HepG2 (cell line): Measurements from ENCODE around the gene ARHGDIG. TPM values are rescaled to one million over a fixed set of nuclear protein-coding genes. Genes with fewer than 3 reads are reported as not detected.
A peak's percentile ranks its signal among the peaks of the same experiment; 100 is the strongest.

Experiments used
- ATF7-NPFF ChIP-seq: sonication (generic); formaldehyde crosslinking; IDR thresholded peaks from 2 replicates; pipeline ENCODE4 v1.8.1; 2023; ENCODE audit warnings: mild to moderate bottlenecking, low read depth, missing genetic modification reagents, moderate library complexity
- BCL3 ChIP-seq: sonication (generic); formaldehyde crosslinking; IDR thresholded peaks from 2 replicates; pipeline ENCODE4 v1.5.1; 2020; ENCODE audit warnings: mild to moderate bottlenecking, missing genetic modification reagents, moderate library complexity
- FOSL1 ChIP-seq: sonication (generic); formaldehyde crosslinking; IDR thresholded peaks from 2 replicates; pipeline ENCODE4 v1.9.0; 2021; ENCODE audit warnings: missing genetic modification reagents, borderline replicate concordance
- FOXA1 ChIP-seq, 2 experiments: fragments of 450-650 bp in 1 of 2; sonication (generic) in 1 of 2; formaldehyde crosslinking in 1 of 2; IDR thresholded peaks; 2 replicates each; pipeline versions ENCODE4 v1.4.0 to v1.6.1; 2016 to 2020; ENCODE audit warnings: missing genetic modification reagents in 1 of 2
- MED8 ChIP-seq: sonication (generic); formaldehyde crosslinking; IDR thresholded peaks from 2 replicates; pipeline ENCODE4 v1.8.1; 2023; ENCODE audit warnings: mild to moderate bottlenecking, missing genetic modification reagents; ENCODE audit not compliant: insufficient replicate concordance
- MEF2D ChIP-seq: sonication (generic); formaldehyde crosslinking; IDR thresholded peaks from 2 replicates; pipeline ENCODE4 v1.5.1; 2020; ENCODE audit warnings: mild to moderate bottlenecking, missing genetic modification reagents
- NRL ChIP-seq: sonication (generic); formaldehyde crosslinking; IDR thresholded peaks from 2 replicates; pipeline ENCODE4 v1.5.0; 2020; ENCODE audit warnings: missing genetic modification reagents, mild to moderate bottlenecking, moderate library complexity, borderline replicate concordance
- PAXIP1 ChIP-seq: sonication (generic); formaldehyde crosslinking; conservative IDR thresholded peaks from 2 replicates; pipeline ENCODE4 v1.4.0; 2020; ENCODE audit warnings: mild to moderate bottlenecking, missing genetic modification reagents, moderate library complexity
- RARG ChIP-seq: sonication (generic); formaldehyde crosslinking; IDR thresholded peaks from 2 replicates; pipeline ENCODE4 v1.4.0; 2020; ENCODE audit warnings: low read depth, mild to moderate bottlenecking, missing genetic modification reagents
- SAP130 ChIP-seq: IDR thresholded peaks from 2 replicates; pipeline ENCODE4 v1.6.1; 2016; ENCODE audit warnings: low read depth
- STAT5B ChIP-seq: sonication (generic); formaldehyde crosslinking; IDR thresholded peaks from 2 replicates; pipeline ENCODE4 v1.4.0; 2020; ENCODE audit warnings: missing genetic modification reagents
- TARDBP ChIP-seq: sonication (generic); formaldehyde crosslinking; IDR thresholded peaks from 2 replicates; pipeline ENCODE4 v1.8.0; 2022; ENCODE audit warnings: mild to moderate bottlenecking, missing genetic modification reagents
- TCF7 ChIP-seq: sonication (generic); IDR thresholded peaks from 2 replicates; pipeline ENCODE4 v1.6.1; 2016; ENCODE audit warnings: antibody characterized with exemption, low read depth
- THAP9 ChIP-seq: sonication (generic); formaldehyde crosslinking; IDR thresholded peaks from 2 replicates; pipeline ENCODE4; 2020; ENCODE audit warnings: missing genetic modification reagents, mild to moderate bottlenecking, borderline replicate concordance
- ZBTB43 ChIP-seq: sonication (generic); formaldehyde crosslinking; conservative IDR thresholded peaks from 2 replicates; pipeline ENCODE4 v1.4.0; 2020; ENCODE audit warnings: missing genetic modification reagents
- ZNF251 ChIP-seq: sonication (generic); formaldehyde crosslinking; IDR thresholded peaks from 2 replicates; pipeline ENCODE4 v1.9.0; 2021; ENCODE audit warnings: mild to moderate bottlenecking, missing genetic modification reagents
- ZNF335 ChIP-seq: sonication (generic); formaldehyde crosslinking; IDR thresholded peaks from 2 replicates; pipeline ENCODE4 v1.4.0; 2020; ENCODE audit warnings: missing genetic modification reagents
- ZNF841 ChIP-seq: sonication (generic); formaldehyde crosslinking; IDR thresholded peaks from 2 replicates; pipeline ENCODE4 v1.8.1; 2023; ENCODE audit warnings: missing genetic modification reagents, borderline replicate concordance
- polyA plus RNA-seq, 8 experiments: library from polyadenylated mRNA; depleted of rRNA in 3 of 8; stranded (reverse) in 7 of 8; unstranded in 1 of 8; fragments of >200 nt; fragmentation: Illumina TruSeq in 4 of 8; extraction: Trizol in 4 of 8; gene quantifications; 2 replicates each; pipeline versions ENCODE4 v1.2.1 to v1.2.3, GENCODE V29; 2011 to 2016; ENCODE audit warnings: low read depth in 4 of 8, missing spikeins in 1 of 8, mixed read lengths in 1 of 8; ENCODE audit not compliant: insufficient read depth in 1 of 8
- total RNA-seq, 5 experiments: library from RNA; depleted of rRNA; stranded (reverse); fragments of >200 nt; fragmentation: Illumina TruSeq; extraction: Trizol; gene quantifications; 2 replicates each; pipeline ENCODE4 v1.2.3, GENCODE V29; 2016; ENCODE audit warnings: low read depth in 1 of 5

The ARHGDIG gene
- total and polyA plus RNA-seq, 2 of the 13 experiments (the other 11 are each of a cell fraction or from before 2014, with no cell fraction given): 0.24 to 0.48 TPM

- no peak for TF ChIP-seq FOXA1 (IDR thresholded peaks at IDR 0.05)
- TF ChIP-seq FOXA1 (CRISPR knock-in tag; IDR thresholded peaks at IDR 0.05): no peak
- TF ChIP-seq NRL: peak; percentile 28; the same call in 1 of the 2 replicates
- TF ChIP-seq BCL3: no peak; the same call in 1 of the 2 replicates
- TF ChIP-seq MED8 (CRISPR knock-in tag): no peak
- no peak for TF ChIP-seq ZBTB43 (CRISPR knock-in tag)
- TF ChIP-seq THAP9 (CRISPR knock-in tag): peak; percentile 3; the same call in 1 of the 2 replicates
- TF ChIP-seq STAT5B (CRISPR knock-in tag): no peak
- TF ChIP-seq PAXIP1 (CRISPR knock-in tag): 0 out of 2 replicates have a peak, but pooled peaks have one; percentile 13
- no peak for TF ChIP-seq ZNF251 (CRISPR knock-in tag)
- TF ChIP-seq FOSL1 (CRISPR knock-in tag): no peak
- no peak for TF ChIP-seq ATF7-NPFF (CRISPR knock-in tag)
- no peak for TF ChIP-seq TCF7
- peak; percentile 21; the same call in 1 of the 2 replicates for TF ChIP-seq TARDBP (CRISPR knock-in tag)
- TF ChIP-seq ZNF841: peak; percentile 78; the same call in 1 of the 2 replicates
- TF ChIP-seq SAP130 (CRISPR knock-in tag): peak; percentile 90
- no peak for TF ChIP-seq ZNF335 (CRISPR knock-in tag)
- no peak for TF ChIP-seq RARG (CRISPR knock-in tag)
- TF ChIP-seq MEF2D (CRISPR knock-in tag): peak; percentile 20; the same call in 1 of the 2 replicates
These were observed 45.7 kb upstream of the ARHGDIG start, which contains the start of gene FAM234A (continued) for GRCh38 chr16:234468-235305.
